ENCODE results near the gene CSTF2T.
"Not testable (repeated sequence)": the region's sequence is repeated elsewhere in the genome, so short reads cannot be mapped to it uniquely, and the experiment has no call there.

- TF ChIP-seq CTCF, POLR2A (IDR thresholded peaks at IDR 0.05): not testable (repeated sequence)
Observed at GRCh38 chr10:51688826-51689225, 10.6 kb downstream of the CSTF2T start.
